H1 (cell line): ENCODE results near the gene IVNS1ABP. TPM values are rescaled to one million over a fixed set of nuclear protein-coding genes. Genes with fewer than 3 reads are reported as not detected.

Experiments used
- CTCF ChIA-PET: fragments of 300-600 bp; sonication (Branson Sonifier 250); formaldehyde crosslinking; loops from one replicate; lab custom pipeline; 2021; ENCODE audit not compliant: partially characterized antibody; lab: Charles Lee
- POLR2A ChIA-PET: fragments of 300-600 bp; sonication (Branson Sonifier 250); formaldehyde crosslinking; loops from one replicate; lab custom pipeline; 2021; ENCODE audit warnings: inconsistent platforms; ENCODE audit not compliant: partially characterized antibody; lab: Charles Lee
- DNase-seq, 2 experiments: peaks; one replicate each; pipeline versions ENCODE4 v3.0.0 to v3.0.0-alpha.2; 2010 to 2022; ENCODE audit warnings: low spot score in 2 of 2, low read depth in 1 of 2, mixed read lengths in 1 of 2
- FAIRE-seq: peaks from 2 replicates; lab custom pipeline; 2011; peaks lifted over from hg19 to GRCh38; lab: Jason Lieb, UNC
- H2AFZ ChIP-seq: 2 replicates; pipeline ENCODE4 v1.8.1; 2012; ENCODE audit warnings: low read length, inconsistent platforms
- H2AK5ac ChIP-seq: 2 replicates; pipeline ENCODE4 v1.6.1; 2013; ENCODE audit warnings: low read depth, low read length
- H2BK120ac ChIP-seq: replicated peaks from 2 replicates; pipeline ENCODE3; 2013; ENCODE audit warnings: low read depth, low read length, inconsistent platforms
- H2BK12ac ChIP-seq: 2 replicates; pipeline ENCODE4 v1.6.1; 2013; ENCODE audit warnings: low read depth, low read length
- H2BK15ac ChIP-seq: 2 replicates; pipeline ENCODE4 v1.6.1; 2013; ENCODE audit warnings: low read length
- H2BK20ac ChIP-seq: 2 replicates; pipeline ENCODE4 v1.6.1; 2013; ENCODE audit warnings: low read length
- H2BK5ac ChIP-seq: 2 replicates; pipeline ENCODE4 v1.6.1; 2013; ENCODE audit warnings: low read depth, low read length
- H3K14ac ChIP-seq: 2 replicates; pipeline ENCODE4 v1.6.1; 2013; ENCODE audit warnings: inconsistent platforms; ENCODE audit not compliant: insufficient read length
- H3K18ac ChIP-seq: 2 replicates; pipeline ENCODE4 v1.6.1; 2013; ENCODE audit warnings: low read length; ENCODE audit errors: extremely low read depth
- H3K23ac ChIP-seq: 2 replicates; pipeline ENCODE4 v1.6.1; 2013; ENCODE audit warnings: inconsistent platforms; ENCODE audit not compliant: insufficient read length
- H3K23me2 ChIP-seq: 2 replicates; pipeline ENCODE4 v1.6.1; 2013; ENCODE audit warnings: low read depth, low read length
- H3K27ac ChIP-seq: 2 replicates; pipeline ENCODE4 v1.6.1; 2011; ENCODE audit warnings: low read depth, low read length, inconsistent platforms
- H3K27me3 ChIP-seq, 4 experiments: replicated peaks in 1 of 4; 1 replicate in 1 of 4; 2 replicates in 3 of 4; pipeline versions ENCODE4 v1.6.1 to v1.8.1; 2011 to 2013; ENCODE audit warnings: low read length in 3 of 4, mild to moderate bottlenecking in 3 of 4, inconsistent platforms in 2 of 4, mixed read lengths in 2 of 4, moderate library complexity in 1 of 4; ENCODE audit not compliant: control insufficient read depth in 3 of 4, insufficient read depth in 3 of 4; ENCODE audit errors: extremely low read depth in 1 of 4
- H3K36me3 ChIP-seq, 4 experiments: 2 replicates each; pipeline versions ENCODE4 v1.6.1 to v1.8.1; 2011 to 2013; ENCODE audit warnings: mild to moderate bottlenecking in 4 of 4, low read length in 3 of 4, moderate library complexity in 2 of 4, control low read depth in 1 of 4, inconsistent platforms in 1 of 4; ENCODE audit not compliant: insufficient read depth in 4 of 4, control insufficient read depth in 2 of 4
- H3K4ac ChIP-seq: replicated peaks from 2 replicates; pipeline ENCODE3; 2013; ENCODE audit warnings: low read length, low read depth, mixed read lengths, inconsistent platforms; ENCODE audit not compliant: insufficient read length
- H3K4me1 ChIP-seq, 4 experiments: replicated peaks in 1 of 4; 1 replicate in 1 of 4; 2 replicates in 3 of 4; pipeline versions ENCODE4 v1.6.1 to v1.8.1; 2011 to 2013; ENCODE audit warnings: low read length in 3 of 4, inconsistent platforms in 2 of 4, mixed read lengths in 1 of 4; ENCODE audit not compliant: insufficient read depth in 4 of 4, control insufficient read depth in 3 of 4
- H3K4me2 ChIP-seq, 2 experiments: 2 replicates each; pipeline versions ENCODE4 v1.6.1 to v1.8.1; 2011 to 2013; ENCODE audit warnings: low read depth in 2 of 2, low read length in 2 of 2, control low read depth in 1 of 2, inconsistent platforms in 1 of 2, mild to moderate bottlenecking in 1 of 2; ENCODE audit not compliant: insufficient read depth in 1 of 2
- H3K4me3 ChIP-seq, 4 experiments: fragments of 200-600, 300-600 bp in 1 of 4; sonication (generic), shearing (Covaris generic), sonication (Bioruptor Twin) in 1 of 4; 2 replicates each; pipeline versions ENCODE4 v1.5.1 to v1.8.1; 2011 to 2016; ENCODE audit warnings: low read length in 4 of 4, low read depth in 3 of 4, control low read depth in 2 of 4, inconsistent platforms in 2 of 4, mild to moderate bottlenecking in 2 of 4, mixed read lengths in 1 of 4, moderate library complexity in 1 of 4; ENCODE audit not compliant: insufficient read depth in 2 of 4; ENCODE audit errors: extremely low read depth in 1 of 4
- H3K56ac ChIP-seq: replicated peaks from 2 replicates; pipeline ENCODE3; 2013; ENCODE audit warnings: low read depth, mild to moderate bottlenecking, mixed read lengths, low read length, inconsistent platforms; ENCODE audit not compliant: insufficient read length
- H3K79me1 ChIP-seq: 2 replicates; pipeline ENCODE4 v1.6.1; 2013; ENCODE audit warnings: low read depth, low read length, control low read depth
- H3K79me2 ChIP-seq, 2 experiments: 2 replicates each; pipeline versions ENCODE4 v1.6.1 to v1.8.1; 2012 to 2013; ENCODE audit warnings: low read length in 2 of 2, mild to moderate bottlenecking in 2 of 2, inconsistent platforms in 1 of 2; ENCODE audit not compliant: insufficient read depth in 2 of 2, control insufficient read depth in 1 of 2
- H3K9ac ChIP-seq, 4 experiments: replicated peaks in 1 of 4; 1 replicate in 1 of 4; 2 replicates in 3 of 4; pipeline versions ENCODE4 v1.6.1 to v1.8.1; 2011 to 2013; ENCODE audit warnings: low read depth in 3 of 4, low read length in 3 of 4, control low read depth in 2 of 4, mild to moderate bottlenecking in 2 of 4, moderate library complexity in 2 of 4, inconsistent platforms in 1 of 4; ENCODE audit errors: extremely low read depth in 1 of 4
- H3K9me3 ChIP-seq, 2 experiments: 2 replicates each; pipeline versions ENCODE4 v1.6.1 to v1.8.1; 2012 to 2013; ENCODE audit warnings: mild to moderate bottlenecking in 2 of 2, moderate library complexity in 2 of 2, control low read depth in 1 of 2, inconsistent platforms in 1 of 2, low read depth in 1 of 2, low read length in 1 of 2, mixed read lengths in 1 of 2; ENCODE audit not compliant: insufficient read depth in 2 of 2
- H4K20me1 ChIP-seq, 2 experiments: replicated peaks in 1 of 2; 2 replicates each; pipeline versions ENCODE3 to v1.8.1; 2011 to 2013; ENCODE audit warnings: inconsistent platforms in 2 of 2, low read length in 2 of 2, mild to moderate bottlenecking in 1 of 2; ENCODE audit not compliant: insufficient read depth in 2 of 2, control insufficient read depth in 1 of 2
- H4K5ac ChIP-seq: 2 replicates; pipeline ENCODE4 v1.6.1; 2013; ENCODE audit warnings: low read length, low read depth, mixed read lengths, inconsistent platforms; ENCODE audit not compliant: insufficient read length
- H4K8ac ChIP-seq: 2 replicates; pipeline ENCODE4 v1.8.0; 2013; ENCODE audit warnings: mild to moderate bottlenecking, moderate library complexity, low read length, inconsistent platforms; ENCODE audit not compliant: insufficient read depth; ENCODE audit errors: extremely low read depth
- H4K91ac ChIP-seq: replicated peaks from 2 replicates; pipeline ENCODE3; 2013; ENCODE audit warnings: low read length, mixed read lengths, inconsistent platforms; ENCODE audit not compliant: insufficient read length
- BCL11A ChIP-seq, 2 experiments: IDR thresholded peaks; one replicate each; pipeline ENCODE4 v1.6.1; 2011; ENCODE audit warnings: low read depth in 2 of 2, low read length in 2 of 2, mild to moderate bottlenecking in 2 of 2
- CREB1 ChIP-seq: IDR thresholded peaks from 2 replicates; pipeline ENCODE4 v1.6.1; 2012; ENCODE audit warnings: inconsistent platforms
- CTBP2 ChIP-seq: IDR thresholded peaks from 2 replicates; pipeline ENCODE4 v1.7.0; 2011; ENCODE audit warnings: borderline replicate concordance, mild to moderate bottlenecking, moderate library complexity, mixed read lengths, low read length; ENCODE audit not compliant: insufficient read depth, insufficient read length
- EP300 ChIP-seq, 2 experiments: IDR thresholded peaks; 1 replicate in 1 of 2; 2 replicates in 1 of 2; pipeline ENCODE4 v1.6.1; 2011 to 2012; ENCODE audit warnings: low read depth in 2 of 2, low read length in 2 of 2, mild to moderate bottlenecking in 2 of 2, borderline replicate concordance in 1 of 2, inconsistent platforms in 1 of 2, moderate library complexity in 1 of 2
- GTF2F1 ChIP-seq: IDR thresholded peaks from 2 replicates; pipeline ENCODE4 v1.6.1; 2012; ENCODE audit warnings: low read depth, low read length, improper control_type of control experiment, borderline replicate concordance
- KDM4A ChIP-seq: IDR thresholded peaks from one replicate; pipeline ENCODE4 v1.7.1; 2012; ENCODE audit warnings: low read depth, mild to moderate bottlenecking, moderate library complexity, low read length, inconsistent platforms; ENCODE audit not compliant: severe bottlenecking
- KDM5A ChIP-seq: fragments of 200-600 bp; IDR thresholded peaks from 2 replicates; pipeline ENCODE4 v1.7.1; 2012; ENCODE audit warnings: mild to moderate bottlenecking, low read length, inconsistent platforms, mixed read lengths
- RAD21 ChIP-seq, 2 experiments: IDR thresholded peaks in 1 of 2; conservative IDR thresholded peaks in 1 of 2; 2 replicates each; pipeline ENCODE4 v1.6.1; 2011; ENCODE audit warnings: low read depth in 2 of 2, low read length in 2 of 2, improper control_type of control experiment in 1 of 2, inconsistent platforms in 1 of 2, mild to moderate bottlenecking in 1 of 2, moderate library complexity in 1 of 2
- SIRT6 ChIP-seq: IDR thresholded peaks from one replicate; pipeline ENCODE4 v1.7.1; 2012; ENCODE audit warnings: low read length, inconsistent platforms
- WGBS, 2 experiments: shearing (Covaris generic) in 1 of 2; methylation state at CpG; one replicate each; pipeline versions ENCODE4 v1.1.6 to v1.1.7; 2013 to 2015; ENCODE audit warnings: low lambda C conversion rate in 2 of 2, mixed read lengths in 2 of 2, inconsistent platforms in 1 of 2, low coverage in 1 of 2, missing lambda C conversion rate in 1 of 2; ENCODE audit not compliant: insufficient replicate concordance in 2 of 2, insufficient coverage in 1 of 2, insufficient read length in 1 of 2; ENCODE audit errors: extremely low coverage in 1 of 2, missing lambda C conversion rate in 1 of 2; 5-methylcytosine and 5-hydroxymethylcytosine counted together
- polyA plus RNA-seq, 7 experiments: library from polyadenylated mRNA; depleted of rRNA in 3 of 7; stranded (reverse) in 5 of 7; unstranded in 2 of 7; fragments of >200 nt in 5 of 7; fragments of 200-250 nt in 2 of 7; gene quantifications; 1 replicate in 5 of 7; 2 replicates in 1 of 7; 4 replicates in 1 of 7; pipeline versions ENCODE4 v1.2.1 to v1.2.3, GENCODE V29; 2011 to 2013; ENCODE audit warnings: missing spikeins in 2 of 7, mixed read lengths in 2 of 7
- total RNA-seq: library from RNA; stranded (reverse); fragmentation: NEBNext Ultra II Directional; extraction: Animal tissue kit (Norgen Biotek cat#: 25700); gene quantifications from 2 replicates; pipeline ENCODE4 v1.2.1, GENCODE V29; 2021
- TF ChIP-seq, protein P1 (sequence below), 3 experiments: IDR thresholded peaks; 1 replicate in 2 of 3; 2 replicates in 1 of 3; pipeline versions ENCODE4 v1.5.1 to v1.6.1; 2011; ENCODE audit warnings: low read length in 3 of 3, mild to moderate bottlenecking in 3 of 3, inconsistent platforms in 2 of 3, low read depth in 1 of 3, moderate library complexity in 1 of 3; ENCODE audit not compliant: insufficient read depth in 1 of 3; ENCODE audit errors: control extremely low read depth in 1 of 3

Gene IVNS1ABP
- total and polyA plus RNA-seq, 2 of the 8 experiments (the other 6 are each of a cell fraction or from before 2014, with no cell fraction given) = 65.9 to 189 TPM

GRCh38 chr1:185293967-185294542, 23.0 kb downstream of the IVNS1ABP start:
- Histone ChIP-seq H4K8ac (no peak overlapping the region), H2AFZ (no peak overlapping the region), H3K36me3 (peaks cover 5 to 46% (median 27%) of the 10 kb centered on the region in 4 experiments), H3K9me3 (no peaks in the 10 kb centered on the region), H2BK20ac (no peak overlapping the region), H2BK15ac (no peak overlapping the region), H3K56ac (no peak overlapping the region), H3K4me3 (no peak overlapping the region), H3K4me2 (no peak overlapping the region), H4K91ac (no peak overlapping the region), H3K23ac (no peak overlapping the region), H4K20me1 (peaks cover 0 to 2% of the 10 kb centered on the region in 2 experiments), H3K4me1 (no peaks in the 10 kb centered on the region), H2BK5ac (no peak overlapping the region), H4K5ac (no peak overlapping the region), H2BK120ac (no peak overlapping the region), H3K27ac (no peak overlapping the region), H2AK5ac (no peak overlapping the region), H3K14ac (no peak overlapping the region), H3K18ac (no peak overlapping the region), H3K27me3 (no peaks in the 10 kb centered on the region), H3K79me1 (no peaks in the 10 kb centered on the region), H3K23me2 (no peaks in the 10 kb centered on the region), H3K4ac (no peak overlapping the region), H3K9ac (no peak overlapping the region), H3K79me2 (no peaks in the 10 kb centered on the region), H2BK12ac (no peak overlapping the region)
- DNase-seq = no peak
- POLR2A ChIA-PET = interaction anchor here (0.6 to 3.2 kb wide), 6 partner anchors 10 to 1663 kb away, joined by 3 to 13 read pairs (median 3); no protein-coding TSS in a partner anchor
- 85% methylated on average over 1 of the region's 1 CpG; no CpG with 5 or more reads in 1 of the 2 experiments for WGBS, 2 experiments
- FAIRE-seq = no peak
- CTCF ChIA-PET = interaction anchor here (1.4 to 1.5 kb wide), 2 partner anchors 12 to 302 kb away, joined by 3 to 5 read pairs; no protein-coding TSS in a partner anchor
- TF ChIP-seq EP300 (IDR thresholded peaks at IDR 0.05; ENCODE audit: borderline replicate concordance in 1 of 2, low read depth in 2 of 2, low read length in 2 of 2) = no peak
- TF ChIP-seq SIRT6 = no peak
- TF ChIP-seq KDM5A = no peak
- TF ChIP-seq BCL11A (IDR thresholded peaks at IDR 0.05; ENCODE audit: low read depth in 2 of 2, low read length in 2 of 2) = no peak
- TF ChIP-seq, protein P1, sequence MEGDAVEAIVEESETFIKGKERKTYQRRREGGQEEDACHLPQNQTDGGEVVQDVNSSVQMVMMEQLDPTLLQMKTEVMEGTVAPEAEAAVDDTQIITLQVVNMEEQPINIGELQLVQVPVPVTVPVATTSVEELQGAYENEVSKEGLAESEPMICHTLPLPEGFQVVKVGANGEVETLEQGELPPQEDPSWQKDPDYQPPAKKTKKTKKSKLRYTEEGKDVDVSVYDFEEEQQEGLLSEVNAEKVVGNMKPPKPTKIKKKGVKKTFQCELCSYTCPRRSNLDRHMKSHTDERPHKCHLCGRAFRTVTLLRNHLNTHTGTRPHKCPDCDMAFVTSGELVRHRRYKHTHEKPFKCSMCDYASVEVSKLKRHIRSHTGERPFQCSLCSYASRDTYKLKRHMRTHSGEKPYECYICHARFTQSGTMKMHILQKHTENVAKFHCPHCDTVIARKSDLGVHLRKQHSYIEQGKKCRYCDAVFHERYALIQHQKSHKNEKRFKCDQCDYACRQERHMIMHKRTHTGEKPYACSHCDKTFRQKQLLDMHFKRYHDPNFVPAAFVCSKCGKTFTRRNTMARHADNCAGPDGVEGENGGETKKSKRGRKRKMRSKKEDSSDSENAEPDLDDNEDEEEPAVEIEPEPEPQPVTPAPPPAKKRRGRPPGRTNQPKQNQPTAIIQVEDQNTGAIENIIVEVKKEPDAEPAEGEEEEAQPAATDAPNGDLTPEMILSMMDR (IDR thresholded peaks at IDR 0.05; ENCODE audit: control extremely low read depth in 1 of 3, insufficient read depth in 1 of 3, low read depth in 1 of 3, low read length in 3 of 3) = no peak
- no peak for TF ChIP-seq CTBP2
- TF ChIP-seq CREB1 = no peak
- TF ChIP-seq RAD21 (IDR thresholded peaks at IDR 0.05 in 1 of 2, conservative IDR thresholded peaks at IDR 0.05 in 1 of 2; ENCODE audit: low read depth in 2 of 2, low read length in 2 of 2) = no peak
- TF ChIP-seq KDM4A = no peak
- no peak for TF ChIP-seq GTF2F1
